GM18870 (cell line): ENCODE data around the gene CFAP46.
"Not testable (repeated sequence)": the region's sequence is repeated elsewhere in the genome, so short reads cannot be mapped to it uniquely, and the experiment has no call there.

Source experiments
- ATAC-seq: cut with Tn5 transposase; IDR thresholded peaks from one replicate; pipeline ENCODE4 v1.9.1; 2021; ENCODE audit warnings: moderate library complexity; ENCODE audit not compliant: unreplicated experiment

The CFAP46 gene

GRCh38 chr10:132963430-132963960 lies 21.1 kb upstream of the CFAP46 start:
- ATAC-seq: no peak

GRCh38 chr10:132962623-132963429 lies 20.5 kb upstream of the CFAP46 start:
- ATAC-seq: peak; percentile 44

- peak; percentile 54 for ATAC-seq
These were observed 19.6 kb upstream of the CFAP46 start for GRCh38 chr10:132961787-132962622.

- ATAC-seq: no peak
These were observed 19.0 kb upstream of the CFAP46 start for GRCh38 chr10:132961420-132961786.

GRCh38 chr10:132960631-132961419 lies 18.5 kb upstream of the CFAP46 start:
- no peak for ATAC-seq

- ATAC-seq: no peak
These were observed 17.7 kb upstream of the CFAP46 start for GRCh38 chr10:132960071-132960472.

GRCh38 chr10:132959559-132959961 lies 17.2 kb upstream of the CFAP46 start:
- no peak for ATAC-seq

- ATAC-seq: no peak
These were observed 16.7 kb upstream of the CFAP46 start for GRCh38 chr10:132958883-132959558.

GRCh38 chr10:132957981-132958882 lies 15.9 kb upstream of the CFAP46 start:
- no peak for ATAC-seq

- no peak for ATAC-seq
These were observed 14.8 kb upstream of the CFAP46 start for GRCh38 chr10:132957131-132957530.

GRCh38 chr10:132956259-132956658 lies 13.9 kb upstream of the CFAP46 start:
- ATAC-seq: not testable (repeated sequence)

GRCh38 chr10:132955479-132955878 lies 13.1 kb upstream of the CFAP46 start:
- ATAC-seq: no peak

- ATAC-seq: no peak
These were observed 11.1 kb upstream of the CFAP46 start for GRCh38 chr10:132953428-132953827.

GRCh38 chr10:132951926-132952325 lies 9.6 kb upstream of the CFAP46 start:
- ATAC-seq: no peak

GRCh38 chr10:132948351-132948750 lies 6.0 kb upstream of the CFAP46 start:
- ATAC-seq: no peak

- no peak for ATAC-seq
These were observed 5.5 kb upstream of the CFAP46 start for GRCh38 chr10:132947843-132948242.

GRCh38 chr10:132946806-132947546 lies 4.6 kb upstream of the CFAP46 start:
- no peak for ATAC-seq

- ATAC-seq: no peak
These were observed 3.9 kb upstream of the CFAP46 start for GRCh38 chr10:132946311-132946710.

- ATAC-seq: no peak
These were observed 3.5 kb upstream of the CFAP46 start for GRCh38 chr10:132945894-132946255.
